GM23338 (cell line): ENCODE data around the gene KRT81.

Experiments
- CREB1 ChIP-seq: fragments of 250-450 bp; sonication (Bioruptor Pico); IDR thresholded peaks from 2 replicates; pipeline ENCODE4 v1.5.0; 2020; ENCODE audit warnings: low read depth, mild to moderate bottlenecking, moderate library complexity
- EZH2 ChIP-seq: fragments of 200-600 bp; sonication (generic); IDR thresholded peaks from one replicate; pipeline ENCODE4 v1.8.0; 2017; ENCODE audit warnings: antibody characterized with exemption, mild to moderate bottlenecking, low read depth; ENCODE audit not compliant: unreplicated experiment
- EZH2phosphoT487 ChIP-seq: fragments of 200-600 bp; sonication (generic); IDR thresholded peaks from one replicate; pipeline ENCODE4 v1.8.1; 2018; ENCODE audit warnings: antibody characterized with exemption; ENCODE audit not compliant: unreplicated experiment
- POLR2AphosphoS5 ChIP-seq: IDR thresholded peaks from 2 replicates; pipeline ENCODE4 v1.6.1; 2016; ENCODE audit warnings: antibody characterized with exemption, low read depth
- TF ChIP-seq, protein P1 (sequence below), 2 experiments: fragments of 200-600 bp in 1 of 2; sonication (generic) in 1 of 2; conservative IDR thresholded peaks; 2 replicates each; pipeline versions ENCODE4 v1.5.1 to v1.6.1; 2016 to 2017; ENCODE audit warnings: antibody characterized with exemption in 2 of 2, low read depth in 2 of 2, mild to moderate bottlenecking in 2 of 2, moderate library complexity in 1 of 2
- TF ChIP-seq, protein P2 (sequence below): IDR thresholded peaks from one replicate; pipeline ENCODE4 v1.6.1; 2018; ENCODE audit warnings: antibody characterized with exemption; ENCODE audit not compliant: unreplicated experiment

DNA sequence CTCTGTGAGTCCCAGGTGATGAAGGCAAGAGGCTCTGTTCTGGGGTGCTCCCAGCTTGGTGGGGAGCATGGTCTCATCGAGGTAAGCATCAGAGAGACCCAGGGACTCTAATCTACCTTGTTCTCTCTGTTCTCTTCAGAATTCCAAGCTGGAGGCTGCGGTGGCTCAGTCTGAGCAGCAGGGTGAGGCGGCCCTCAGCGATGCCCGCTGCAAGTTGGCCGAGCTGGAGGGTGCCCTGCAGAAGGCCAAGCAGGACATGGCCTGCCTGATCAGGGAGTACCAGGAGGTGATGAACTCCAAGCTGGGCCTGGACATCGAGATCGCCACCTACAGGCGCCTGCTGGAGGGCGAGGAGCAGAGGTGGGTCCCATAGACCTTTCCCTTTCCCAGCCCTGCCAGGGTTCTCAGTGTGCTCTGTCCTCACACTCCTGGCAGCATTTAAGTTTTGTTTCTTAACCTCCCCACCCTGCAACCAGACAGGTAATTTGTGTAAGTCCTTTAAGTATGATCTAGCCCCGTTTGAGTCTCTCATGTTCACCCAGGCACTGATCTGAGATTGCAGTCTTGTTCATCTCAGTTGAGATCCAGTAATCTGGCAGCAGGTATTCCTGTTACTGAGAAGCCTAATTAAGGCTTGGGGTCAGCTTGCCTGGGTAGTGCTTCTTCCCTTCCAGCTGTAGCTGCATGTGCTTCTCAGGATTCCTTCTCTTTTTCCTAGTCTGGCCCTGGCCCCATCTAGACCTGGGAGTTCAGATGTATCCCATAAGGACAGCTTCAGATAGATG is 14.8 kb upstream of the KRT81 start:
- TF ChIP-seq, protein P1, sequence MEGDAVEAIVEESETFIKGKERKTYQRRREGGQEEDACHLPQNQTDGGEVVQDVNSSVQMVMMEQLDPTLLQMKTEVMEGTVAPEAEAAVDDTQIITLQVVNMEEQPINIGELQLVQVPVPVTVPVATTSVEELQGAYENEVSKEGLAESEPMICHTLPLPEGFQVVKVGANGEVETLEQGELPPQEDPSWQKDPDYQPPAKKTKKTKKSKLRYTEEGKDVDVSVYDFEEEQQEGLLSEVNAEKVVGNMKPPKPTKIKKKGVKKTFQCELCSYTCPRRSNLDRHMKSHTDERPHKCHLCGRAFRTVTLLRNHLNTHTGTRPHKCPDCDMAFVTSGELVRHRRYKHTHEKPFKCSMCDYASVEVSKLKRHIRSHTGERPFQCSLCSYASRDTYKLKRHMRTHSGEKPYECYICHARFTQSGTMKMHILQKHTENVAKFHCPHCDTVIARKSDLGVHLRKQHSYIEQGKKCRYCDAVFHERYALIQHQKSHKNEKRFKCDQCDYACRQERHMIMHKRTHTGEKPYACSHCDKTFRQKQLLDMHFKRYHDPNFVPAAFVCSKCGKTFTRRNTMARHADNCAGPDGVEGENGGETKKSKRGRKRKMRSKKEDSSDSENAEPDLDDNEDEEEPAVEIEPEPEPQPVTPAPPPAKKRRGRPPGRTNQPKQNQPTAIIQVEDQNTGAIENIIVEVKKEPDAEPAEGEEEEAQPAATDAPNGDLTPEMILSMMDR (conservative IDR thresholded peaks at IDR 0.05; ENCODE audit: low read depth in 2 of 2), result peak; percentile 43 to 56
- TF ChIP-seq, protein P2, sequence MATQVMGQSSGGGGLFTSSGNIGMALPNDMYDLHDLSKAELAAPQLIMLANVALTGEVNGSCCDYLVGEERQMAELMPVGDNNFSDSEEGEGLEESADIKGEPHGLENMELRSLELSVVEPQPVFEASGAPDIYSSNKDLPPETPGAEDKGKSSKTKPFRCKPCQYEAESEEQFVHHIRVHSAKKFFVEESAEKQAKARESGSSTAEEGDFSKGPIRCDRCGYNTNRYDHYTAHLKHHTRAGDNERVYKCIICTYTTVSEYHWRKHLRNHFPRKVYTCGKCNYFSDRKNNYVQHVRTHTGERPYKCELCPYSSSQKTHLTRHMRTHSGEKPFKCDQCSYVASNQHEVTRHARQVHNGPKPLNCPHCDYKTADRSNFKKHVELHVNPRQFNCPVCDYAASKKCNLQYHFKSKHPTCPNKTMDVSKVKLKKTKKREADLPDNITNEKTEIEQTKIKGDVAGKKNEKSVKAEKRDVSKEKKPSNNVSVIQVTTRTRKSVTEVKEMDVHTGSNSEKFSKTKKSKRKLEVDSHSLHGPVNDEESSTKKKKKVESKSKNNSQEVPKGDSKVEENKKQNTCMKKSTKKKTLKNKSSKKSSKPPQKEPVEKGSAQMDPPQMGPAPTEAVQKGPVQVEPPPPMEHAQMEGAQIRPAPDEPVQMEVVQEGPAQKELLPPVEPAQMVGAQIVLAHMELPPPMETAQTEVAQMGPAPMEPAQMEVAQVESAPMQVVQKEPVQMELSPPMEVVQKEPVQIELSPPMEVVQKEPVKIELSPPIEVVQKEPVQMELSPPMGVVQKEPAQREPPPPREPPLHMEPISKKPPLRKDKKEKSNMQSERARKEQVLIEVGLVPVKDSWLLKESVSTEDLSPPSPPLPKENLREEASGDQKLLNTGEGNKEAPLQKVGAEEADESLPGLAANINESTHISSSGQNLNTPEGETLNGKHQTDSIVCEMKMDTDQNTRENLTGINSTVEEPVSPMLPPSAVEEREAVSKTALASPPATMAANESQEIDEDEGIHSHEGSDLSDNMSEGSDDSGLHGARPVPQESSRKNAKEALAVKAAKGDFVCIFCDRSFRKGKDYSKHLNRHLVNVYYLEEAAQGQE, result no peak
- TF ChIP-seq EZH2, result no peak
- TF ChIP-seq POLR2AphosphoS5, result no peak
- no peak for TF ChIP-seq EZH2phosphoT487
- TF ChIP-seq CREB1 (CRISPR knock-in tag), result no peak
